GM21529 (cell line): ENCODE data around the gene TUBG2.

Experiments
- ATAC-seq: cut with Tn5 transposase; IDR thresholded peaks from one replicate; pipeline ENCODE4 v1.9.1; 2021; ENCODE audit not compliant: unreplicated experiment

TUBG2 gene

DNA sequence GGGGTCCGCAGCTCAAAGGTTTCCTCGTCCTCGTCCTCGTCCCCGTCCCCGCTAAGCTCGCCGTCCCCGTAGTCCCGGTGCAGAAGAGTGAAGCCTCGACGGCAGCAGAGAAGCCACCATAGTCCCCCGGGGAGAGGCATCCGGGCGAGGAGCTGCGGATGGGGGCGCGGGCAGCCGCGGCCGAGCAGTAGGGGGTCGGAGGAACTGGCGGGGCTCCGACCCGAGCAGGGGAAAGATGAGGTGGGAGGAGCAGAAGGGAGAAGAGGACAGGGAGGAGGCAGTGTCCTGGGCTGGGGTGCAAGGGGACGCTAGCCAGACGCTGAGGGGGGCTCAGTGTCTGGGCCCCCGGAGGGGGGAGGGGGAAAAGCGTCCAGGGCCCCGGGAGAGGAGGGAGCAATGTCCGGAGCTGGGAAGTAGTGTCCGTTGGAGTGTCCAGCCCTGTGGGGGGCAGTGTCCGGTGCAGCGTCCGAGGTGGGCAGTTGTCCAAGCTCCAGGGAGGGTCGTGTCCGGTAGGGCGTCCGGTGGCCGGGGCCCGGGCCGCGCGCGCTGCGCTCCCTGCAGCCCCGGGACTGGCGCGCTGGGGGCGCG, 17.4 kb downstream of the TUBG2 start, which contains the start of gene PLEKHH3:
PLEKHH3 (minus strand) TSS at position 571 of the 588 bp plus-strand sequence; CDS start at position 140, 431 bp downstream.
- no peak for ATAC-seq

GRCh38 chr17:42677012-42677857, 18.2 kb downstream of the TUBG2 start:
- ATAC-seq, result peak; percentile 52

- ATAC-seq, result no peak
These were observed 19.1 kb downstream of the TUBG2 start for GRCh38 chr17:42677921-42678781.

DNA sequence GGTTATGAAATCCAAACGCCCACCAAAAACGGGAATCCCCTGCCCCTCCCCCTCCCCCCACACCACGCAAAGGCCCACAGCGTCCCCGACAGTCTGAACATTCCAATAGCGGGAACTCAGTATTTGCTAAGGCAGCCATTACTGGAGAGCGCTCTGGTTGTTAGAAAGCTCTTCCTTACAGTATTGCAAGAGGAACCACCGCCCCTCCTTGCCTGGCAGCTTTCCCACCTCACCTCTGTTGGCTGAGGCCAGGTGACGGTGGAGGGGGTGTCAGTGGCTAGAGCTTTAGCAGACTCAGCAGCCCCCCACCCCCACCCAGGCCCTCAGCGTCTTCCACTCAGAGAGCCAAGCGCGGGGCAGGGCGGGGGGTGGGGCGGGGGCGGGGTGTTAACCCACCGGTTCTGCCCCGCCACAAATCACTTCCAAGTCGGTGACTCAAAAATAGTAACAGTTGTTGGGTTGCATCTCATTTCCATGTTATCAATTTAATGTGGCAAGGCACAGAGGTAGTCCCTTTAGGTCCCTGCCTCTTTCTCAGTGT, 19.9 kb downstream of the TUBG2 start:
- no peak for ATAC-seq

- no peak for ATAC-seq
These were observed 20.6 kb downstream of the TUBG2 start for GRCh38 chr17:42679492-42680330.

DNA sequence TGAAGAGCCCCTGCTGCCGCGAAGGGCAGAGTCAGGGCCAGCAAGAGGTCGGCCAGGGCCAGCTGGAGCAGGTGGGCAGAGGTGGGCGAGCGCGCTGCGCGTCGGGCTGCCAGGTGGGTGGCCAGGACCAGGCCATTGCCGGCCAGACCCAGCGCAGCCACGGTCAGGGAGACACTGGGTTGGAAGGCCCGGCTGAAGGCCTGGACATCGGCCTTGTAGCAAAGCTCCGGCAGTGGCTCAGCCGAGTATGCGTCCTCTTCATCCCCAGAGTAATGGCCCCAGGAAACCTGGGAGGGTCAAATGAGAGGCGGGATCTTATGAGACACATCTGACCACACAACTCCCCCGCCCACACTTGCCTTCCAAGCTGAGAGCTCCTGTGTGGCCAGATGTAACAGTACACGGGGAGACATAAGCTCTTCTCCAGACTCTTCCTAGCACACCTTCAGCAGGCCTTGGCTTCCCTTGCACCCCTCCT, 21.3 kb downstream of the TUBG2 start:
- ATAC-seq, result no peak

GRCh38 chr17:42681976-42682721, 23.1 kb downstream of the TUBG2 start, which contains the start of gene CNTNAP1:
Gene CNTNAP1, plus strand, starts transcription at chr17:42682531. Its CDS starts 299 bp downstream, at chr17:42682830.
- ATAC-seq, result no peak

- ATAC-seq, result no peak
These were observed 23.8 kb downstream of the TUBG2 start for GRCh38 chr17:42682722-42683403.

- ATAC-seq, result no peak
These were observed 24.4 kb downstream of the TUBG2 start for GRCh38 chr17:42683407-42684034.

- no peak for ATAC-seq
These were observed 26.0 kb downstream of the TUBG2 start for GRCh38 chr17:42684929-42685556.

DNA sequence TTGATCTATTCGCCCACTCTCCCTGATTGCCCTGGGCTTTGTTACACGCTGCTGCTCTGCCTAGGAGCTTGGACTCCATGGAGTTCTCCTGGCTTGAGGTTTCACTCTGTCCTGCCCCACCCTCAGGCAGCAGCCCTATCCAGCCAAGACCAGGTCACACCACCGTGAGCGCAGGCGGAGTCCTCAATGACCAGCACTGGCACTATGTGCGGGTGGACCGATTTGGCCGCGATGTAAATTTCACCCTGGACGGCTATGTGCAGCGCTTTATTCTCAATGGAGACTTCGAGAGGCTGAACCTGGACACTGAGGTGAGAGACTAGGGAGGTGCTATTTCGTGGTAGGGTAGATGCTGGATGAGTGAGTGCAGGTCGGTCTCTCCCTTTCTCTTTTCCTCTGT, 26.7 kb downstream of the TUBG2 start:
- no peak for ATAC-seq

GRCh38 chr17:42686520-42687128, 27.5 kb downstream of the TUBG2 start:
- no peak for ATAC-seq

- ATAC-seq, result no peak
These were observed 28.7 kb downstream of the TUBG2 start for GRCh38 chr17:42687707-42688320.

DNA sequence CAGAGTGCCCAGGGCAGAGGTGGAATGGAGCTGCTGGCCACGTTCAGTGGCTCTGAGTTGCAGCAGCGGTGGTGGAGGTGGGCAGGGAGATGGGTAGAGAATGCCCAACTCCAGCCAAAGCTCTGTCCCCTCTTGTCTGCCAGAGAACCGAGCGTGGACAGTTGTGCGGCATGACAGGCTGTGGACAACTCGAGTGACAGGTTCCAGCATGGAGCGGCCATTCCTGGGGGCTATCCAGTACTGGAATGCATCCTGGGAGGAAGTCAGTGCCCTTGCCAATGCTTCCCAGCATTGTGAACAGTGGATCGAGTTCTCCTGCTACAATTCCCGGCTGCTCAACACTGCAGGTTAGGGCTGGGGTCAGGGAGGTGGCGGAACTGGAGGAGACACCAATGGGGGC, 31.5 kb downstream of the TUBG2 start:
- no peak for ATAC-seq

- no peak for ATAC-seq
These were observed 32.0 kb downstream of the TUBG2 start for GRCh38 chr17:42691021-42691545.

GRCh38 chr17:42692489-42692888, 33.4 kb downstream of the TUBG2 start:
- no peak for ATAC-seq

DNA sequence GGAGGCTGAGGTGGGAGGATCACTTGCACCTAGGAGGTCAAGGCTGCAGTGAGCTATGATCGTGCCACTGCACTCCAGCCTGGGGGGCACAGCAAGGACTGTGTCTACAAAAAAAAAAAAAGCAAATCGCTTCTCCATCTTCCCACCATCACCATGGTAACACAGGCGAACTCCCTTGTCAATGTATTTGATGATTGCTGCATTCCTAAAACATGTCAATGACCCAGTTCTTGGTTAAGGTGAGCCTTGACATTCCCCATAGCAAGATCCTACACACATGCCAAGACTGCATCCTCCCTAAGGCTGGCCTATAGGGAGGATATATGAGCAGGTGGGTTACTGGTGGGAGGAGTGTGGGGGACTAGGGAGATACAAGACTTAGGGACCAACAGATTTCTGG, 35.4 kb downstream of the TUBG2 start:
- ATAC-seq, result no peak
